ENCODE results near the gene CENPS. TPM values are rescaled to one million over a fixed set of nuclear protein-coding genes. Genes with fewer than 3 reads are reported as not detected.
A peak's percentile ranks its signal among the peaks of the same experiment; 100 is the strongest.

The CENPS gene
- total and polyA plus RNA-seq, 2 of the 13 experiments (the other 11 are each of a cell fraction or from before 2014, with no cell fraction given): 3.3 to 22.0 TPM

DNA sequence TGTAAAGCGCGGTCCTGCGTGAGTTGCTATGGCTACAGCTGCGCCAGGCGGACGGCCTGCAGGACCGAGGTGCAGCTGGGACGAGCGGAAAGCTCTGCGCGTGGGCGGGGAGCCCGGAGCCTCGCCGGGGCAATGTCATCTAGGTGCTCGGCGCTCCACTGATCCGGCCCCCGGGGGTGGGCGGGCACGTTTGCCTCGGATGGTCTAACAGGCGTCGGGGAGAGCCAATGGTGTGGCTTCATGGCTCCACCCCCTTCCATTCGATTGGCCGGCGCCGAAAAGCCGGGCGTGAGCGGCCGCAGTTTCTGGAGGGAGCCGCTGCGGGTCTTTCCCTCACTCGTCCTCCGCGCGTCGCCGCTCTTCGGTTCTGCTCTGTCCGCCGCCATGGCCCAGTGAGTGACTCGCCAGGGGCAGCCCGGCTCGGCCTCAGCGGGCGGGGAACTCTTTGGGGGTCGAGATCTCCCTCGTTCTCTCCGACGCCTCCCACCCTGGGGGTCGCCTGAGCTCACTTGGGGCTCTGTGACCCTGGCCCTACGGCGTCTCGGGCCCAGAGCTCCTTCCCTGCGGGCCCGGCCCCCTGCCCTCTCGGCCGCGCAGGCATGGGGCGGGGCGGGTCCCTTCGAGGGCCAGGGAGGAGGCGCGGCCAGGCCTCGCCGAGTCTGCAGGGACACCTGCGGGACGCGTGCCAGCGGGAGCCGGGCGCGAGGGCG is 31.3 kb upstream of the CENPS start, which contains the start of gene PGD (continued):
- TF ChIP-seq, protein P1, sequence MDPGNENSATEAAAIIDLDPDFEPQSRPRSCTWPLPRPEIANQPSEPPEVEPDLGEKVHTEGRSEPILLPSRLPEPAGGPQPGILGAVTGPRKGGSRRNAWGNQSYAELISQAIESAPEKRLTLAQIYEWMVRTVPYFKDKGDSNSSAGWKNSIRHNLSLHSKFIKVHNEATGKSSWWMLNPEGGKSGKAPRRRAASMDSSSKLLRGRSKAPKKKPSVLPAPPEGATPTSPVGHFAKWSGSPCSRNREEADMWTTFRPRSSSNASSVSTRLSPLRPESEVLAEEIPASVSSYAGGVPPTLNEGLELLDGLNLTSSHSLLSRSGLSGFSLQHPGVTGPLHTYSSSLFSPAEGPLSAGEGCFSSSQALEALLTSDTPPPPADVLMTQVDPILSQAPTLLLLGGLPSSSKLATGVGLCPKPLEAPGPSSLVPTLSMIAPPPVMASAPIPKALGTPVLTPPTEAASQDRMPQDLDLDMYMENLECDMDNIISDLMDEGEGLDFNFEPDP (CRISPR knock-in tag; conservative IDR thresholded peaks at IDR 0.05): no peak
- TF ChIP-seq, protein P2, sequence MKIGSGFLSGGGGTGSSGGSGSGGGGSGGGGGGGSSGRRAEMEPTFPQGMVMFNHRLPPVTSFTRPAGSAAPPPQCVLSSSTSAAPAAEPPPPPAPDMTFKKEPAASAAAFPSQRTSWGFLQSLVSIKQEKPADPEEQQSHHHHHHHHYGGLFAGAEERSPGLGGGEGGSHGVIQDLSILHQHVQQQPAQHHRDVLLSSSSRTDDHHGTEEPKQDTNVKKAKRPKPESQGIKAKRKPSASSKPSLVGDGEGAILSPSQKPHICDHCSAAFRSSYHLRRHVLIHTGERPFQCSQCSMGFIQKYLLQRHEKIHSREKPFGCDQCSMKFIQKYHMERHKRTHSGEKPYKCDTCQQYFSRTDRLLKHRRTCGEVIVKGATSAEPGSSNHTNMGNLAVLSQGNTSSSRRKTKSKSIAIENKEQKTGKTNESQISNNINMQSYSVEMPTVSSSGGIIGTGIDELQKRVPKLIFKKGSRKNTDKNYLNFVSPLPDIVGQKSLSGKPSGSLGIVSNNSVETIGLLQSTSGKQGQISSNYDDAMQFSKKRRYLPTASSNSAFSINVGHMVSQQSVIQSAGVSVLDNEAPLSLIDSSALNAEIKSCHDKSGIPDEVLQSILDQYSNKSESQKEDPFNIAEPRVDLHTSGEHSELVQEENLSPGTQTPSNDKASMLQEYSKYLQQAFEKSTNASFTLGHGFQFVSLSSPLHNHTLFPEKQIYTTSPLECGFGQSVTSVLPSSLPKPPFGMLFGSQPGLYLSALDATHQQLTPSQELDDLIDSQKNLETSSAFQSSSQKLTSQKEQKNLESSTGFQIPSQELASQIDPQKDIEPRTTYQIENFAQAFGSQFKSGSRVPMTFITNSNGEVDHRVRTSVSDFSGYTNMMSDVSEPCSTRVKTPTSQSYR (CRISPR knock-in tag; IDR thresholded peaks at IDR 0.05; ENCODE audit: borderline replicate concordance): peak; percentile 36
- TF ChIP-seq NCOA2 (CRISPR knock-in tag; IDR thresholded peaks at IDR 0.05) (peak; percentile 42; the same call in 1 of the 2 replicates), SIX1 (CRISPR knock-in tag; IDR thresholded peaks at IDR 0.05; ENCODE audit: borderline replicate concordance) (peak; percentile 61; the same call in 1 of the 2 replicates), ZNF383 (CRISPR knock-in tag; IDR thresholded peaks at IDR 0.05; ENCODE audit: borderline replicate concordance) (peak; percentile 80; the same call in 1 of the 2 replicates), PBX2 (CRISPR knock-in tag; IDR thresholded peaks at IDR 0.05) (peak; percentile 91), ZNF280B (CRISPR knock-in tag; IDR thresholded peaks at IDR 0.05; ENCODE audit: borderline replicate concordance) (peak; percentile 81; the same call in 1 of the 2 replicates), SPEN (CRISPR knock-in tag; IDR thresholded peaks at IDR 0.05; ENCODE audit: low read depth) (peak; percentile 69; the same call in 1 of the 2 replicates), EHMT2 (IDR thresholded peaks at IDR 0.05; ENCODE audit: borderline replicate concordance, low read depth, low read length) (no peak), PLSCR1 (CRISPR knock-in tag; IDR thresholded peaks at IDR 0.05; ENCODE audit: borderline replicate concordance) (no peak), SP4 (CRISPR knock-in tag; IDR thresholded peaks at IDR 0.05) (peak; percentile 100), EZH2 (conservative IDR thresholded peaks at IDR 0.05; ENCODE audit: low read depth, low read length) (no peak), ZNF629 (CRISPR knock-in tag; conservative IDR thresholded peaks at IDR 0.05) (no peak), CENPT (CRISPR knock-in tag; IDR thresholded peaks at IDR 0.05; ENCODE audit: low read depth) (no peak; the same call in 1 of the 2 replicates), POGK (CRISPR knock-in tag; conservative IDR thresholded peaks at IDR 0.05) (peak; percentile 84), STAT5B (CRISPR knock-in tag; IDR thresholded peaks at IDR 0.05) (no peak)
- TF ChIP-seq, protein P3, sequence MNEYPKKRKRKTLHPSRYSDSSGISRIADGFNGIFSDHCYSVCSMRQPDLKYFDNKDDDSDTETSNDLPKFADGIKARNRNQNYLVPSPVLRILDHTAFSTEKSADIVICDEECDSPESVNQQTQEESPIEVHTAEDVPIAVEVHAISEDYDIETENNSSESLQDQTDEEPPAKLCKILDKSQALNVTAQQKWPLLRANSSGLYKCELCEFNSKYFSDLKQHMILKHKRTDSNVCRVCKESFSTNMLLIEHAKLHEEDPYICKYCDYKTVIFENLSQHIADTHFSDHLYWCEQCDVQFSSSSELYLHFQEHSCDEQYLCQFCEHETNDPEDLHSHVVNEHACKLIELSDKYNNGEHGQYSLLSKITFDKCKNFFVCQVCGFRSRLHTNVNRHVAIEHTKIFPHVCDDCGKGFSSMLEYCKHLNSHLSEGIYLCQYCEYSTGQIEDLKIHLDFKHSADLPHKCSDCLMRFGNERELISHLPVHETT (CRISPR knock-in tag; conservative IDR thresholded peaks at IDR 0.05): peak; percentile 60; the same call in 1 of the 2 replicates
